ENCODE results near the gene KATNBL1. TPM values are rescaled to one million over a fixed set of nuclear protein-coding genes. Genes with fewer than 3 reads are reported as not detected.

KATNBL1 gene, protein sequence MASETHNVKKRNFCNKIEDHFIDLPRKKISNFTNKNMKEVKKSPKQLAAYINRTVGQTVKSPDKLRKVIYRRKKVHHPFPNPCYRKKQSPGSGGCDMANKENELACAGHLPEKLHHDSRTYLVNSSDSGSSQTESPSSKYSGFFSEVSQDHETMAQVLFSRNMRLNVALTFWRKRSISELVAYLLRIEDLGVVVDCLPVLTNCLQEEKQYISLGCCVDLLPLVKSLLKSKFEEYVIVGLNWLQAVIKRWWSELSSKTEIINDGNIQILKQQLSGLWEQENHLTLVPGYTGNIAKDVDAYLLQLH
- total RNA-seq (2014; rRNA removed; shearing (Covaris generic)) = 21.3 and 40.5 TPM in 2 replicates

DNA sequence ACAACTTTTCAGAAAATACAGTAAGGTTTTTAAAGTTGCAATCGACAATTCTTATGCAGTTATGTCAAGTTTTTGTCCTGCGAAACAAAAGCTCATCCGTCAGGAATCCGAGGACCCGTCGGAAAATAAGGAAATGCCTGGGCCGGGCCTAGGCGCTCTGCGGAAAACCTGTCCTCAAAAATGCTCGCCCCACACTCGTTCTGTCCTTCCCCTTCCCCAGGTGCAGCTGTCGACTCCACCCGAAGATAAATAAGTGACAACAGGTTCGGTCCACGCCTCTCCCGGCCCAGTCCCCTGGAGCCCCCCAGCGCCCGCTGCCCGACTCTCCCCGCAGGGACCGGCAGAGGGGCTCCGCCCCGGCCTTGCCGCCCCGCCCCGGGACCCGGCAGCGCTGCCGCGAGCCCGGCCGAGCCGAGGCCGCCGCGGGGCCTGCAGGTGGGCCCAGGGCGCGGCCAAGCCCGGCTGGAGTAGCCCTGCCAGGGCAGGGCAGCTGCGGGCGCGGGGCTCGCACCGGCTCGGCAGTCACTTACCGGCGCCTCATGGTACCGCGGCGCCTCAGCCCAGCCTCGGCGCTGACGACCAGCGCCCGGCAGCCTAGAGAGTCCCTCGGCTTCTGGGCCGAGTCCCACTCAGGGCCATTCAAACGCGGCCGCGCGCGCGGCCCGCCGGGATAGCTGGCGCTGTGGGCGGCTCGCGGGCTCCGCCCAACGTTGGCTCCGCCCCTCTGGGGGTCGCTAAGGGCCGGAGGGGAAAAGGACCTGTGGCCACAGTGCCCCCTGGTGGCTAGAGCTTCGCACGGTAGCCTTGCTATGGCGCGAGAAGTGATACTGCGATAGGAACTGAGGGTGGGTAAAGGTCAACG, at the start of gene KATNBL1:
TSS of gene KATNBL1 (minus strand) at position 676 of the 862 bp plus-strand sequence. CDS start 46,420 bp downstream, outside the sequence.

DNA sequence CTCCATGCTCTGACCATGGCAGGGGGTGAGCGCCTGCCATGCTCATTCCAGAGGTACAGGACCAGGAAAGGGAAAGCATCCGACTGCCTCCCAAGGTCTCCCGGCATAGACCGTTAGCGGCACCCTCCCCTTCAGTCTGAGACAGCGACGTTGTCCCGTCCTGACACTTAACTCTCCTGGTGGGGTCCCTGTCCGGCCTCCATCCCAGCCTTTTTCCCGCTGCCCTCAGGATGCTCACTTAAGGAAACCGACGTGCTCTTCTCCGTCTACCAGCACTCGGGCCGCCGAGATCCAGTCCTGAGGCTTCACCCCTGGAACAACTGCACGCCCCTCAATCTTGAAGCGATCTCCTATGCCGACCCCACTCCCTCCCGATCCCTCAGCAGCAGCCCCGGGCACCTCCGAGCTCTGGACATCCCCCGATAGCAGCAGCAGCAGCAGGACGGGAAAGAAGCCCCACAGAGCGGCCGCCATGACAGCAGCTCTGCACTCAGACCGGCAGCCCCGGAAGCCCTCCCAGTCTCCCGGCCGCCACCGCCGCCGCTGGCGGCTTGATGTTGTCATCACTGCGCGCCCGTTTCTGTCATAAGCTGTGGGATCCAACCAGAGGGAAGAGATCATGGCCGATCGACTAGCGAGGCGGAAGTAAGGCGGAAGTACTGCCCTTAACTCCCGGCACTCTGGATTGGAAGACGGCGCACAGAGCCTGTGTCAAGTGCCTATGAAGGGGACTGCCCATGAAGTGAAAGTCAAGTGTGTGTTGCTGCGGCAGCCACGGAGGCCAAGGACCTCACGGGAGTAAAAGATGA, 108.3 kb downstream of the KATNBL1 start, which contains the start of the genes EMC7 and PGBD4:
TSS of gene EMC7 (minus strand) at position 497 of the 809 bp plus-strand sequence. CDS start at position 474, 23 bp downstream.
TSS of gene PGBD4 (plus strand) at position 718 of the 809 bp plus-strand sequence. CDS start 449 bp downstream, outside the sequence.

Other genes starting within 250 kb of the KATNBL1 start
- not detected in 2 replicates for gene CHRM5, start 241.6 kb downstream of the KATNBL1 start, total RNA-seq (2014; rRNA removed; shearing (Covaris generic))
- 21.3 and 23.7 TPM in 2 replicates for gene AVEN, start 170.9 kb downstream of the KATNBL1 start, total RNA-seq (2014; rRNA removed; shearing (Covaris generic))
- 44.5 and 46.6 TPM in 2 replicates for gene EMC7, start 108.2 kb downstream of the KATNBL1 start, total RNA-seq (2014; rRNA removed; shearing (Covaris generic))
- 2.3 TPM in 2 replicates for gene PGBD4, start 108.0 kb downstream of the KATNBL1 start, total RNA-seq (2014; rRNA removed; shearing (Covaris generic))
- 303 and 398 TPM in 2 replicates for gene EMC4, start 14.9 kb upstream of the KATNBL1 start, total RNA-seq (2014; rRNA removed; shearing (Covaris generic))
- 6.8 and 6.9 TPM in 2 replicates for gene SLC12A6, start 127.7 kb upstream of the KATNBL1 start, total RNA-seq (2014; rRNA removed; shearing (Covaris generic))
- gene NOP10, start 133.0 kb upstream of the KATNBL1 start, total RNA-seq (2014; rRNA removed; shearing (Covaris generic)) = 103 and 165 TPM in 2 replicates
- not detected in 2 replicates for gene NUTM1, start 133.2 kb upstream of the KATNBL1 start, total RNA-seq (2014; rRNA removed; shearing (Covaris generic))
- gene LPCAT4, start 157.1 kb upstream of the KATNBL1 start, total RNA-seq (2014; rRNA removed; shearing (Covaris generic)) = 10.1 and 13.4 TPM in 2 replicates
- 28.9 and 38.6 TPM in 2 replicates for gene GOLGA8A, start 227.7 kb upstream of the KATNBL1 start, total RNA-seq (2014; rRNA removed; shearing (Covaris generic))